ENCODE results near the gene SLC16A10. TPM values are rescaled to one million over a fixed set of nuclear protein-coding genes. Genes with fewer than 3 reads are reported as not detected.
A peak's percentile ranks its signal among the peaks of the same experiment; 100 is the strongest.
"Not testable (repeated sequence)": the region's sequence is repeated elsewhere in the genome, so short reads cannot be mapped to it uniquely, and the experiment has no call there.

The SLC16A10 gene
- total and polyA plus RNA-seq, 2 experiments from 2014 or later, result 19.9 to 34.1 TPM

DNA sequence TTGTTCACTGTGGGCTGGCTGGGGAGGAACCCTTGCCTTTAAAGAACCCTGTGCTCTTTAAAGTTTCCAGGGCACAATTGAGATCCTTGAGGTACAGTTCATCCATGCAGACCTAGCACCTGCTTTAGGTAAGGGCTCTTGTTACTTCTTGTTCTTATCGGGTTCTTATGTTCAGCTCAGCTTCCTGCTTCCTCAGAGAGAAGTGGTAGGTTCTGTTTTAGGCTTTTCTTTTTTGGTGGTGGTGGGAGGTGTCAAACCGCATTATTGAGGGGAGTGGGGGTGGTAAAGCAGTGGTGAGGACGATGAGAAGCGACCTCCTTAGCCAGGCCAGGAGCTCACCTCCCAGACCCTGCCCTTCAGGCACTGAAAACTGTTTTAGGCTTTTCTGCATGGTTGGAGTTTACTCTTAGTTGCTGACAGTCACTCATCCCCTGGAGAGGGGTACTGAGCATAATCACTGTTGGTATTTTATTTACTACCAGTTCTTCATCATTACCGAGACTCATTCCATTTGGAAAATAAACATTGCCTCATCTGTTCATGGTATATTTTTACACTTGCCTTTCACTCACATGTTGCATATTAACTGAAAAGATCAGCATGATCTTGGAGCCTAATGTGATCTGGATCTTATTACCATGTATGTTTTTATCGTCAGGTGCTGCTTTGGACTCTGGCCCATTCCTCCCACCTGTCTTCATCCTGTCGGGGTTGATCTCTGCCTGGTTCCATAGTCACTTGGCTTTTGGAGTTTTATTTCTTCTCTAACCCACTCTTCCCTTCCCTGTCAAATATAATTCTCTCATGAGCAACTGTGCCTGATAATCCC lies 35.4 kb downstream of the SLC16A10 start:
- Histone ChIP-seq H3K27ac (peak overlapping the region; percentile 76), H3K4me3 (no peak overlapping the region), H3K79me2 (peaks cover 11% of the 10 kb centered on the region), H4K20me1 (ENCODE audit: insufficient read depth, poor library complexity, severe bottlenecking) (no peaks in the 10 kb centered on the region), H3K36me3 (replicated peaks; ENCODE audit: insufficient read depth, low read depth) (no peaks in the 10 kb centered on the region), H3K4me1 (ENCODE audit: insufficient read depth) (peaks cover 13% of the 10 kb centered on the region), H3K27me3 (no peaks in the 10 kb centered on the region), H3K9me3 (ENCODE audit: low read depth) (no peaks in the 10 kb centered on the region), H3K9me2 (replicated peaks; ENCODE audit: insufficient read depth) (no peaks in the 10 kb centered on the region), H2AFZ (no peak overlapping the region), H3K4me2 (no peak overlapping the region)
- TF ChIP-seq EZH2 (IDR thresholded peaks at IDR 0.05; ENCODE audit: borderline replicate concordance) (no peak), EZH2phosphoT487 (IDR thresholded peaks at IDR 0.05; ENCODE audit: low read depth, severe bottlenecking, unreplicated experiment) (no peak)
- TF ChIP-seq, protein P1, sequence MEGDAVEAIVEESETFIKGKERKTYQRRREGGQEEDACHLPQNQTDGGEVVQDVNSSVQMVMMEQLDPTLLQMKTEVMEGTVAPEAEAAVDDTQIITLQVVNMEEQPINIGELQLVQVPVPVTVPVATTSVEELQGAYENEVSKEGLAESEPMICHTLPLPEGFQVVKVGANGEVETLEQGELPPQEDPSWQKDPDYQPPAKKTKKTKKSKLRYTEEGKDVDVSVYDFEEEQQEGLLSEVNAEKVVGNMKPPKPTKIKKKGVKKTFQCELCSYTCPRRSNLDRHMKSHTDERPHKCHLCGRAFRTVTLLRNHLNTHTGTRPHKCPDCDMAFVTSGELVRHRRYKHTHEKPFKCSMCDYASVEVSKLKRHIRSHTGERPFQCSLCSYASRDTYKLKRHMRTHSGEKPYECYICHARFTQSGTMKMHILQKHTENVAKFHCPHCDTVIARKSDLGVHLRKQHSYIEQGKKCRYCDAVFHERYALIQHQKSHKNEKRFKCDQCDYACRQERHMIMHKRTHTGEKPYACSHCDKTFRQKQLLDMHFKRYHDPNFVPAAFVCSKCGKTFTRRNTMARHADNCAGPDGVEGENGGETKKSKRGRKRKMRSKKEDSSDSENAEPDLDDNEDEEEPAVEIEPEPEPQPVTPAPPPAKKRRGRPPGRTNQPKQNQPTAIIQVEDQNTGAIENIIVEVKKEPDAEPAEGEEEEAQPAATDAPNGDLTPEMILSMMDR (IDR thresholded peaks at IDR 0.05; ENCODE audit: poor library complexity), result no peak
- no peak for DNase-seq (ENCODE audit: low spot score)
- WGBS (ENCODE audit: low lambda C conversion rate, missing lambda C conversion rate), result 73% methylated on average over 7 of the region's 7 CpGs

DNA sequence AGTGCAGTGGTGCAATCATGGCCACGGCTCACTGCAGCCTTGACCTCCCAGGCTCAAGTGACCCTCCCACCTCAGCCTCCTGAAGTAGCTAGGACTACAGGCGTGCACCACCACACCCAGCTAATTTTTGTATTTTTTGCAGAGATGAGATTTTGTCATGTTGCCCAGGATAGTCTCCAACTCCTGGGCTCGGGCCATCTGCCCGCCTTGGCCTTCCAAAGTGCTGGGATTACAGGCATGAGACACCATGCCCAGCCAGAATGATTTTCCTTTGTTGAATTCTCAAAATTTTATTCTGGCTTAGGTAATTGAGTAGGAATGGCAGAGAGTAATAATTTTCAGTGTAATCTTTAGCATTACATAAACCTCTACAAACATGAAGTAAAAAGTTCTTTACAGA lies 37.1 kb downstream of the SLC16A10 start:
- TF ChIP-seq EZH2 (IDR thresholded peaks at IDR 0.05; ENCODE audit: borderline replicate concordance) (no peak), EZH2phosphoT487 (IDR thresholded peaks at IDR 0.05; ENCODE audit: low read depth, severe bottlenecking, unreplicated experiment) (no peak)
- TF ChIP-seq, protein P1 (IDR thresholded peaks at IDR 0.05; ENCODE audit: poor library complexity), result no peak
- H3K36me3 ChIP-seq (replicated peaks; ENCODE audit: insufficient read depth, low read depth), result no peaks in the 10 kb centered on the region
- no peak overlapping the region for H3K4me2 ChIP-seq
- no peak overlapping the region for H2AFZ ChIP-seq
- H3K9me2 ChIP-seq (replicated peaks; ENCODE audit: insufficient read depth), result no peaks in the 10 kb centered on the region
- peaks cover 16% of the 10 kb centered on the region for H3K79me2 ChIP-seq
- WGBS (ENCODE audit: low lambda C conversion rate, missing lambda C conversion rate), result 96% methylated on average over 4 of the region's 4 CpGs
- H4K20me1 ChIP-seq (ENCODE audit: insufficient read depth, poor library complexity, severe bottlenecking), result no peaks in the 10 kb centered on the region
- H3K27me3 ChIP-seq, result no peaks in the 10 kb centered on the region
- H3K4me3 ChIP-seq, result no peak overlapping the region
- peaks cover 13% of the 10 kb centered on the region for H3K4me1 ChIP-seq (ENCODE audit: insufficient read depth)
- H3K9me3 ChIP-seq (ENCODE audit: low read depth), result no peaks in the 10 kb centered on the region
- DNase-seq (ENCODE audit: low spot score), result no peak
- no peak overlapping the region for H3K27ac ChIP-seq

DNA sequence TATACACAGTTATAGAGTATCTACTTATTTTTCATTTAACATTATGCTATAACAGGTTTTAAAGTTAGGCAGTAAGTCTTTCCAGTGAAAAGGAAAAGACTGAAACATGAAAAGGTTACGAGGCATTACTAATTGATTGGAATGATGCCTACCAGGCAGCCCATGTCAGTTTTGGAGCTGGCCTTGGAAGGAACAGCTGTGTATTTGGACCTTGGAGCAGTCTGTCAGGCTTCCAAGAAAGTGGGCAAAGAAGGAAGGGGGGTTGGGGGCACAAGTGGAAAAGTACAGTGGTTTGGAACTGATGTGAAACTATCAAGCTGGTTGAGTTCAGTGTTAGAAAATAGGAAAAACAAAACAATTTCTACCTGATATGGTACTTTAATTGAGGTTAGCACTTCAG lies 41.7 kb downstream of the SLC16A10 start:
- H3K27me3 ChIP-seq, result no peaks in the 10 kb centered on the region
- TF ChIP-seq EZH2 (IDR thresholded peaks at IDR 0.05; ENCODE audit: borderline replicate concordance), result no peak
- no peak for TF ChIP-seq EZH2phosphoT487 (IDR thresholded peaks at IDR 0.05; ENCODE audit: low read depth, severe bottlenecking, unreplicated experiment)
- TF ChIP-seq, protein P1 (IDR thresholded peaks at IDR 0.05; ENCODE audit: poor library complexity), result no peak
- no peak overlapping the region for H3K27ac ChIP-seq
- WGBS (ENCODE audit: low lambda C conversion rate, missing lambda C conversion rate), result 73% methylated on average over 1 of the region's 1 CpG
- DNase-seq (ENCODE audit: low spot score), result no peak
- H3K4me2 ChIP-seq, result no peak overlapping the region
- H2AFZ ChIP-seq, result no peak overlapping the region
- no peaks in the 10 kb centered on the region for H3K36me3 ChIP-seq (replicated peaks; ENCODE audit: insufficient read depth, low read depth)
- no peaks in the 10 kb centered on the region for H4K20me1 ChIP-seq (ENCODE audit: insufficient read depth, poor library complexity, severe bottlenecking)
- H3K9me3 ChIP-seq (ENCODE audit: low read depth), result no peaks in the 10 kb centered on the region
- no peak overlapping the region for H3K4me3 ChIP-seq
- peaks cover 5% of the 10 kb centered on the region for H3K4me1 ChIP-seq (ENCODE audit: insufficient read depth)
- peaks cover 10% of the 10 kb centered on the region for H3K79me2 ChIP-seq
- no peaks in the 10 kb centered on the region for H3K9me2 ChIP-seq (replicated peaks; ENCODE audit: insufficient read depth)

DNA sequence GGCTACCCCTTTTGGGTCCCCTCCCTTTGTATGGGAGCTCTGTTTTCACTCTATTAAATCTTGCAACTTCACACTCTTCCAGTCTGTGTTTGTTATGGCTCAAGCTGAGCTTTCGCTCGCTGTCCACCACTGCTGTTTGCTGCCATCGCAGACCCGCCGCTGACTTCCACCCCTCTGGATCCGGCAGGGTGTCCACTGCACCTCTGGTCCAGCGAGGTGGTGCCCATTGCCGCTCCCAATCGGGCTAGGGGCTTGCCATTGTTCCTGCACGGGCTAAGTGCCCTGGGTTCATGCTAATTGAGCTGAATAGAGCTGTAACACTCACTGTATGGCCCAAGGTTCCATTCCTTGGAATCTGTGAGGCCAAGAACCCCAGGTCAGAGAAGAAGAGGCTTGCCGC lies 43.7 kb downstream of the SLC16A10 start:
- not testable (repeated sequence) for H3K27ac ChIP-seq; H3K27me3 ChIP-seq; H2AFZ ChIP-seq; H3K36me3 ChIP-seq (replicated peaks; ENCODE audit: insufficient read depth, low read depth); H3K4me2 ChIP-seq; H3K9me2 ChIP-seq (replicated peaks; ENCODE audit: insufficient read depth); DNase-seq (ENCODE audit: low spot score); H4K20me1 ChIP-seq (ENCODE audit: insufficient read depth, poor library complexity, severe bottlenecking); H3K4me3 ChIP-seq; H3K4me1 ChIP-seq (ENCODE audit: insufficient read depth); H3K9me3 ChIP-seq (ENCODE audit: low read depth)
- WGBS (ENCODE audit: low lambda C conversion rate, missing lambda C conversion rate), result 96% methylated on average over 11 of the region's 11 CpGs
- H3K79me2 ChIP-seq, result peaks cover 10% of the 10 kb centered on the region

DNA sequence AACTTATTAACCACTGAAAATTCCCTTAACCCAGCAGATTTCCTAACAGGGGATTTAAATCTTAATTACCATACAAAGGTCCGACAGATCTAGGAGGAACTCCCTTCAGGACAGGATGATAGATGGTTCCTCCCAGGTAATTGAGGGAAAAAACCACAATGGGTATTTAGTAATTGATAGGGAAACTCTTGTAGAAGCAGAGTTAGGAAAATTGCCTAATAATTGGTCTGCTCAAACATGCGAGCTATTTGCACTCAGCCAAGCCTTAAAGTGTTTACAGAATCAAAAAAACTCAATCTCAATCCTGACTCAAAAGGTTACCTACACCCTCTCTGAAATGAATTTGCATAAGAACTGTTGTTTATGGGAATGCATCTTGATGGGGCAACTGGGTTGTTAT lies 45.4 kb downstream of the SLC16A10 start:
- not testable (repeated sequence) for DNase-seq (ENCODE audit: low spot score); H3K36me3 ChIP-seq (replicated peaks; ENCODE audit: insufficient read depth, low read depth); H3K9me2 ChIP-seq (replicated peaks; ENCODE audit: insufficient read depth); H3K4me3 ChIP-seq; H2AFZ ChIP-seq; H3K27me3 ChIP-seq; H4K20me1 ChIP-seq (ENCODE audit: insufficient read depth, poor library complexity, severe bottlenecking); H3K9me3 ChIP-seq (ENCODE audit: low read depth); H3K4me1 ChIP-seq (ENCODE audit: insufficient read depth)
- Histone ChIP-seq H3K27ac (peak overlapping the region; percentile 29), H3K4me2 (peak overlapping the region; percentile 17), H3K79me2 (peaks cover 10% of the 10 kb centered on the region)
- WGBS (ENCODE audit: low lambda C conversion rate, missing lambda C conversion rate), result 44% methylated on average over 2 of the region's 2 CpGs

DNA sequence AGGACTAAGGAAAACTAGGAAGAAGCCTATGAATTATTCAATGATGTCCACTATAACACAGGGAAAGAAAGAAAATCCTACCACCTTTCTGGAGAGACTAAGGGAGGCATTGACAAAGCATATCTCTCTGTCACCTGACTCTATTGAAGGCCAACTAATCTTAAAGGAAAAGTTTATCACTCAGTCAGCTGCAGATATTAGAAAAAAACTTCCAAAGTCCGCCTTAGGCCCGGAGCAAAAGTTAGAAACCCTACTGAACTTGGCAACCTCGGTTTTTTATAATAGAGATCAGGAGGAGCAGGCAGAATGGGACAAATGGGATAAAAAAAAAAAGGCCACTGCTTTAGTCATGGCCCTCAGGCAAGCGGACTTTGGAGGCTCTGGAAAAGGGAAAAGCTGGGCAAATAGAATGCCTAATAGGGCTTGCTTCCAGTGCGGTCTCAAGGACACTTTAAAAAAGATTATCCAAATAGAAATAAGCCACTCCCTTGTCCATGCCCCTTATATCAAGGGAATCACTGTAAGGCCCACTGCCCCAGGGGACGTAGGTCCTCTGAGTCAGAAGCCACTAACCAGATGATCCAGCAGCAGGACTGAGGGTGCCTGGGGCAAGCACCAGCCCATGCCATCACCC lies 47.0 kb downstream of the SLC16A10 start:
- H3K27me3 ChIP-seq; H3K4me1 ChIP-seq (ENCODE audit: insufficient read depth); H3K9me2 ChIP-seq (replicated peaks; ENCODE audit: insufficient read depth); H3K79me2 ChIP-seq; H4K20me1 ChIP-seq (ENCODE audit: insufficient read depth, poor library complexity, severe bottlenecking); DNase-seq (ENCODE audit: low spot score); H3K4me3 ChIP-seq; H2AFZ ChIP-seq; H3K36me3 ChIP-seq (replicated peaks; ENCODE audit: insufficient read depth, low read depth); H3K9me3 ChIP-seq (ENCODE audit: low read depth): not testable (repeated sequence)
- Histone ChIP-seq H3K4me2 (peak overlapping the region; percentile 47), H3K27ac (peak overlapping the region; percentile 75)
- 68% methylated on average over 6 of the region's 6 CpGs for WGBS (ENCODE audit: low lambda C conversion rate, missing lambda C conversion rate)
